GM21381 (cell line): ENCODE data around the gene PEX14.
"Not testable (repeated sequence)": the region's sequence is repeated elsewhere in the genome, so short reads cannot be mapped to it uniquely, and the experiment has no call there.

Source experiments
- ATAC-seq: cut with Tn5 transposase; IDR thresholded peaks from one replicate; pipeline ENCODE4 v1.9.1; 2021; ENCODE audit warnings: mild to moderate bottlenecking, moderate library complexity; ENCODE audit not compliant: unreplicated experiment

Gene PEX14

DNA sequence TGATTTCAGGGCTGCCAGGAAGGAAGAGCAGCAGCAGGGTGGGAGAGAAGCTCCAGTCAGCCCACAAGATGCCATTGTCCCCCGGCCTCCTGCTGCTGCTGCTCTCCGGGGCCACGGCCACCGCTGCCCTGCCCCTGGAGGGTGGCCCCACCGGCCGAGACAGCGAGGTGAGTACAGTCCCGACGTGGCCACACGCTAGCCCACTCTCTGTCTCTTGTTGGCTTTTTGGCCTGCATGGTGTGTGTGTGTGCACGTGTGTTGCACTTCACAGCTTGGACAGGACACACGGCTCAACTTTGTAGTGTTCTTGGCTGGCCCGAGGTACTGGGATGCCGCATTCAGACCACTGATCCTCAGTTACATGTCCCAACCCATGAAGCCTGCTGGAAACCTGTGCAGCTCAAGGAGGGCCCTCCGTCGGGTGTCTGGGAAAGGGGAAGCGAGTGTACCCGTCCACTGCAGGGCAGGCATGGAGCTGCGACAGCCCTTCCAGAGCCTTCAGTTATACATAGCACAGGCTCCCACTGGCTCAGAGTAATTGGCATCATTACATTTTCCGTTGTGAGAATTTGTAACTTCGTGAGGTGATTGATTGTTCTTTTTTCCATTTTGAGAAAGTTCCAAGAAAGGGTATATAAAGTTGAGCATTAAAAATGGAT lies 24.5 kb upstream of the PEX14 start:
- no peak for ATAC-seq

DNA sequence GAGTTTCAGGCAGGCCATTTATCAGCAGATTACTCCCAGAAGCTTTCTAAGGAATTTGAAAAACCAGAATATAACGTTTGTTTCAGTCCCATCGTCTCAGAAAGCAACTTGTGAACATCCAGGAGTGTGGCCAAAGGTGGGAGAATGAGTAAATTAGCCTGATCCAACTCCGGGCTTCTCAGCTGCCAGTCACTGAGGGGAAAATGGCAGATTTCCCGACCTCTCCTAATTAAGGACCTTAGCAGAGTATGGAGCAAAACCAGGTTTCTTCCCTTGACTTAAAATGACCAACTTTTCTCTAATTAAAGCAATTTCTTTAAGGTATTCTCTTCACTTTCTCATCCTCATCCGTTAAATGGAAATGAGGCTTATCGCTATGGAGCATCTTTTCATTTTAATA lies 23.9 kb upstream of the PEX14 start:
- no peak for ATAC-seq

DNA sequence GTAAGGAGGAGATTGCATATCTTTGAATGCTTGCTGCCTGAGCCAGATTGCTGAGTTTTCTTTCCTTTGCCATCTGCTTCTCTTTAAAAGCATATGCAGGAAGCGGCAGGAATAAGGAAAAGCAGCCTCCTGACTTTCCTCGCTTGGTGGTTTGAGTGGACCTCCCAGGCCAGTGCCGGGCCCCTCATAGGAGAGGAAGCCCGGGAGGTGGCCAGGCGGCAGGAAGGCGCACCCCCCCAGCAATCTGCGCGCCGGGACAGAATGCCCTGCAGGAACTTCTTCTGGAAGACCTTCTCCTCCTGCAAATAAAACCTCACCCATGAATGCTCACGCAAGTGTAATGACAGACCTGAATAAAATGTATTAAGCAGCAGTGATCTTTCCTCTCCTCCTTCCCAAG lies 23.5 kb upstream of the PEX14 start:
- ATAC-seq = no peak

DNA sequence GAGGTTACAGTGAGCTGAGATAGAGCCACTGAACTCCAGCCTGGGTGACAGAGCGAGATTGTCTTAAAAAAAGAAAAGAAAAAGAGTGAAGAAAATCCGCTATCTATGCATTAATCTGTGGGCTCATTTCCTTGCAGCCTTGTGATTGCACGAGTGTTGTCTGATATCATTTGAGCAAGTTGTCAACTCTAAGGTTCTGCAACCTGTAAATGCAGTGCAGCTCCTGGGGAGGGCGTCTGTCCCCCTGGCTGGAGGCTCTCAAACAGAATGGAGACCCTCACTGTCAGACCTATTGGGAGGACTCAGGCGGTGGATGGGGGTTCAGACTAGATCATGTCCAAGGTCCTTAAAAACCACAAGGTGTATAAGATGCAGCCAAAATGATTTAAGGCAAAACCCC lies 18.7 kb upstream of the PEX14 start:
- ATAC-seq = no peak

- ATAC-seq = no peak
Observed at GRCh38 chr1:10456661-10457060, 18.1 kb upstream of the PEX14 start.

DNA sequence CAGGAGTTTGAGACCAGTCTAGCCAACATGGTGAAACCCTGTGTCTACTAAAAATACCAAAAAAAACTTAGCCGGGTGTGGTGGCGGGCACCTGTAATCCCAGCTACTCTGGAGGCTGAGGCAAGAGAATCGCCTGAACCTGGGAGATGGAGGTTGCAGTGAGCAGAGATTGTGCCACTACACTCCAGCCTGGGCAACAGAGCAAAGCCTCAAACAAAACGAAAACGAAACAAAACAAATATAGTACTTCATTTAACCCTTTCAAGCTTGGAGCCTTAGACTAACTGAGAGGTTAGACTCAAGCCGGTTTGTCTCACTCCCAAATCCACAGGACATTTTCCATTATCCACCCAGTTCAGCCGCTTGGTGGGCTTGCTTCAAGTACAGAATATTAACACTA lies 17.3 kb upstream of the PEX14 start:
- not testable (repeated sequence) for ATAC-seq

- no peak for ATAC-seq
Observed at GRCh38 chr1:10457875-10458274, 16.9 kb upstream of the PEX14 start.

- ATAC-seq = no peak
Observed at GRCh38 chr1:10459184-10459583, 15.6 kb upstream of the PEX14 start.

DNA sequence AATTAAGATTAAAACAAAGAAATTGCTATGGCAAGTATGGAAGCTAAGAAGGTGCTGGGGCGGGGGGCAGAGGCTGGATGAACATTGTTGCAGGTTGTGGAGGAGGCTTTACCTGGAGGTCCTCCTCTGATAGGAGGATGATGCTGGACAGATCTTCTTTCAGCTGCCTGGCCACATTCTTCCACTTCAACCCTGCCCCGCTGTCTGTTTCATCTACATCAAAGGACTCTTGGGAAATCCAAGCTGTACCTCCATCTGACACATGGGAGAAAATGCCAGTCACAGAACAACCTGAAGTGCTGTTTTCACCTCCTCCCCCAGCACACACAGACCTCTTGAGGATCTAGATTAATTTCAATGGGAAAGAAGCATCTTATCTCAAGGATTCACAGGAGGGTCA lies 7.7 kb upstream of the PEX14 start:
- ATAC-seq = no peak

DNA sequence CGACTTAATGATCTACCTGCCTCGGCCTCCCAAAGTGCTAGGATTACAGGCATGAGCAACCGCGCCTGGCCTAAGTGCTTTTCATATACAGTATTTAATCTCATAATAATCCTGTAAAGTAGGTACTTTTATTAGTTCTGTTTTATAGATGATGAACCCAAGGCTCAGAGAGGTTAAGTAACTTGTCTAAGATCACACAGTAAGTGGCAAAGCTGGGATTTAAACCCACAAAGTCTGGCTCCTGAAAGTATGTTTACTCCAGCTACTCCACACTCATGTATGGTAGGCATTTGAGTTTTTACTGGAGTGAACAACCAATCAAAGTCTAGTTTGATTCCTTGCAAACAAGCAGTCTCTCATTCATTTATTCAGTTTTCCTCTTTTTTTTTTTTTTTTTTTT lies 4.7 kb upstream of the PEX14 start:
- ATAC-seq = no peak

GRCh38 chr1:10471411-10472219 lies 3.1 kb upstream of the PEX14 start:
- ATAC-seq = no peak

DNA sequence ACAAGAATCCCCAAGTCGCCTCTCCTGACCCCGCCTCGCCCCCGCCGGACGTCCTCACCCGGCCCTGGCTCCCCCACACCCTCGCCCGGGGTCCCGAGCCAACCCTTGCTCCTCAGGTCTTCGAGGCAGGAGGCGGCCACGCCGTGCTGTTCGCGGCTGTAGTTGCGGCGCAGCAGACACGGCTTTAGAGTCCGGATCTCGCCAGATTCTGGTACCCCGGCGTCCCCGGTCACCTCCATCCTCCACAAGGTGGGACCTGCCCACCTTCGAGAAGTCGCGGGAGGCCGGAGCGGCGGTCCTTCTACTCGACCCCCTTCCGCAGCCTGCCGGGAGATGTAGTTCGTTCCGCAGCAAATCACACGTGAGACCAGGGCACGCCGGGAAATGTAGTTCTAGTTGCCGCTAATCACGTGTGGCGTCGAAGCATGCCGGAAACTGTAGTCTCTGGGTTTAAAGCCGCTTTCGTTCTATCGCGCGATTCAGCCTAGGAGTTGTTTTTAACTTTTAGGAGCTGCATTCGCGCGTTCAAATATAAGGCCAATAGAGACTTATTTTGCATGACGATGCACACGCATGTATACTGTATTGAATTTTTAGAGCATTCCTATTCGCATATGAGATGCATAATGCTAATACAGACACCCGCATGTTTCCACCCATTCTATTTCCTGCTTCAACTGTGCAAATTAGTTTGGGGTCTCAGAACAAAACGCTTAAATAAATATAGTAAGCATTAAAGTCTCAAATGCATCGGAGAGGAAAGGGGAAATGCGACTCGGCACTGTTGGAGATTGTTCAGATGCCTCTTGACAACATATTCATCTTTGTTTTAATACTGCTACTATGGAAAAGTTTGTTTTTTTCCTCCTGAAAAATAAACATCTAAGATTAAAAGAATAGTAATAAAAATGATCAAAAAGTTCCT lies 2.3 kb upstream of the PEX14 start, which contains the start of gene DFFA:
DFFA (minus strand) TSS at position 310 of the 925 bp plus-strand sequence; CDS start at position 239, 71 bp downstream.
- peak; percentile 73 for ATAC-seq

DNA sequence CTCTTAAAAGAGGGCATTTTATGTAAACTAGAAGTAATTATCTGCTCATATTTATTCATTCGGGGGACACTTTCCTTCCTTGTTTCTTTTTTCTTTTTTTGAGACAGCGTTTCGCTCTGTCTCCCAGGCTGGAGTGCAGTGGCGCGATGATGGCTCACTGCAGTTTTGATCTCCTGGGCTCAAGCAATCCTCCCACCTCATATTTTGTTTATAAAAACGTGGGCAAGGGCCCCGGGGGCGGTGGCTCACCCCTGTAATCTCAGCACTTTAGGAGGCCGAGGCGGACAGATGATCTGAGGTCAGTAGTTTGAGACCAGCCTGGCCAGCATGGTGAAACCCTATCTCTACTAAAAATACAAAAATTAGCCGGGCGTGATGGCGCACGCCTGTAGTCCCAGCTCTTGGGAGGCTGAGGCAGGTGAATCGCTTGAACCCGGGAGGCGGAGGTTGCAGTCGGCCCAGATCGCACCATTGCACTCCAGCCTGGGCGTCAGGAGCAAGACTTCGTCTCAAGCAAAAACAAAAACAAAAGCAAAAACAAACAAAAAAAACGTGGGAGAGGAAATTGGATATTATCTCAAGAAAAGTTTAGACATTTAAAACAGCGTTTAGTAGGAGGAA lies 1.5 kb upstream of the PEX14 start:
- ATAC-seq = no peak

DNA sequence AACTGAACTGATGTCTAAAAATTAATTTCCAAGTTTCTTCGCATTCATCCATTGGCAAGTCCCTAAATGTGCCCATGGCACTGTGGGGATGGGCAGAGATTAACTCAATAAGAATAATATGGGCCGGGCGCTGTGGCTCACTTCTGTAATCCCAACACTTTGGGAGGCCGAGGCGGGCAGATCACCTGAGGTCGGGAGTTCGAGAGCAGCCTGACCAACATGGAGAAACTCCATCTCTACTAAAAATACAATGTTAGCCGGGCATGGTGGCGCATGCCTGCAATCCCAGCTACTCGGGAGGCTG lies 489 bp upstream of the PEX14 start:
- ATAC-seq = not testable (repeated sequence)

DNA sequence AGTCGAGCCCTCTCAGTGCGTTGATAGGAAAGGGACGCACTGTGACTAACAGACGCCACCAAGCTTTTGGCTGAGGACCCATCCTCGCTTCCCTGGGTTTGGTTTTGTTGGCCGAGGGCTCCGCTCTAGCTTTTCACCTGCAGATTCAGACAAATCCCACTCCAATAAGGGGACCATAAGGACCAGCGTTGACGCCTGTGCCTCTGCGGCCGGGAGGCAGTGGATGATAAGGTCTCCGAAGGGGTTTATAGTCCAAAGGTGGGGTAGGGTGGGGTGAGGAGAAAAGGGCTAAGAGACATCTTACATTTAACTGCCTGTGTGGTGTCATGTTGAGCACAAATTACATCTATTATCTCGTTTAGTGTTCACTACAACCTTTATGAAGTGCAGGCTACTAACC lies 760 bp downstream of the PEX14 start:
- ATAC-seq = no peak

DNA sequence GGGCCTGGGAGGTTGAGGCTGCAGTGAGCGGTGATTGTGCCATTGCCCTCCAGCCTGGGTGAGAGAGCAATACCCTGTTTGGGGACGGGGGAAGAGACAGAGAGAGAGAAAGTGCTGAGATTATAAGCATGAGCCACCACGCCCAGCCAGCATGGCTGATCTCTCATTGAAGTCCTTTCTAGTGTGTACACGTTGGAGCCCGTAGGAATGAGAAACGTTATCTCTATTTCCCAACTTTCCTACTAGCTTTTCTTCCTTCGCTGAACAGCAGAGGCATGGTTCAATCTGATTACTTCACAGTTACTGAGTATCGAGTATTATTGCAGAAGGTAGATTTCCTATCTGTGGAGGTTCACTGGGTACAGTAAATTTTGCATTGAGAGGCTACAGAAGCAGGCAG lies 4.5 kb downstream of the PEX14 start:
- no peak for ATAC-seq

DNA sequence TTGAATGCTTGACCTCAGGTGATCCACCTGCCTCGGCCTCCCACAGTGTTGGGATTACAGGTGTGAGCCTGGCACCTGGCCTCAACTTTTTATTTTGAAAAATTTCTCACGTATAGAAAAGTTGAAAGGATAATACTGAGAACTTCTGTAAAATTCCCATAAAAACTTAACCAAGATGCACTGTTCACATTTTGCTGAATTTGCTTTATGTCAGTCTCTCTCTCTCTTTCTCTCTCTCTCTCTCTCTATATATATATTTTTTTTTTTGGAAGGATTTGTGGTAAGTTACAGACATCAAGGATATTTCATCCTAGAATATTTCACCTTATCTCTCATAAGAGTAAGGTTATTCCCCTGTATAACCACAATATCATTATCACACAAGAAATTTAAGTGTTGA lies 5.9 kb downstream of the PEX14 start:
- ATAC-seq = no peak

DNA sequence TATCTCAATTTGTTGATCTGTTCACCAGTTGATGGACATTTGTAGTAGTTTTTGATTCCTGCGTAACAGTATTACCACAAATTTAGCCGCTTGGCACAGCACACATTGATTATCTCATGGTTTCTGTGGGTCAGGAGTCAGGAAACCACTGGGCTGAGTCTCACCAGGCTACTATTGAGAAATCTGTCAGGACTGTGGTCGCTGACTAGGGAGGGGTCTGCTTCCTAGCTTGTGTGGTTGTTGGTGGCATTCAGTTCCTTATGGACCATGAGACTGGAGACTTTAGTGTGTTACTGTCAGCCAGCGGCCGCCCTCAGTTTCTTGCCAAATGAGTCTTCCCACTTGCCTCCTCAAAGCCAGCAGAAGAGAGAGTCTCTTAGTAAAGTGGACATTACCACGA lies 9.8 kb downstream of the PEX14 start:
- ATAC-seq = no peak

DNA sequence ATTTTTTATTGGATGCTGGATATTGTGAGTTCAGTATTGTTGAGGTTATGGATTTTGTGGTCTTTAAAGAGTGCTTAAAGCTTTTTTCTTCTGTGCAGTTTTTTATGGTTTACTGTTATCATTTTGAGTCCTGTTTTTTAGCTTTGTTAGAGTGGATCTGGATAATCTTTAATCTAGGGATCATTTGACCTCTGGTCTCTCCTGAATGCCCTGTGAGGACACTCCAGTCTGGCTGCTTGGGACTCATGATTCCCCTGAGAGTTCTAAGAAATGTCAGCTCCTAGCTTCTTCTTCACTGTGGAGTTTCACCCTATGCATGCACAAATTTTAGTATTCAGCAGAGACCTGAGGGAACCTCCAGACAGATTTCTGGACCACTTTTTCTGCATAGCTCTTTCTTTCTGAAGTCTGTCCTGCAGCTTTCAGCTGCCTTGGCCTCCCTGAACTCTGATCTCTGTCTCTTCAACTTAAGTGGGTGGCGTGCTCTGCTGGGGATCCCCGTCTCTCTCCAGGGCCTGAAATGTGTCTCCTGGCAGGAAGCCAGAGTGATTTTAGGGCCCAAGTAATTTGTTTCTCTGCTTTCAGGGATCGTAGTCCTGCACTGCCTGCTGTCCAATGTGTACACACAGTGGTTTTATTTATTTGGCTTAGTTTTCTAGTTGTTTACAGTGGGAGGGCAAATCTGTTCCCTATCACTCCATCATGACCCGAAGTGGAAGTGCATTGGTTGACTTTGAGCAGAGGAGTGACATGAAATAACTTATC lies 14.7 kb downstream of the PEX14 start:
- ATAC-seq = no peak

DNA sequence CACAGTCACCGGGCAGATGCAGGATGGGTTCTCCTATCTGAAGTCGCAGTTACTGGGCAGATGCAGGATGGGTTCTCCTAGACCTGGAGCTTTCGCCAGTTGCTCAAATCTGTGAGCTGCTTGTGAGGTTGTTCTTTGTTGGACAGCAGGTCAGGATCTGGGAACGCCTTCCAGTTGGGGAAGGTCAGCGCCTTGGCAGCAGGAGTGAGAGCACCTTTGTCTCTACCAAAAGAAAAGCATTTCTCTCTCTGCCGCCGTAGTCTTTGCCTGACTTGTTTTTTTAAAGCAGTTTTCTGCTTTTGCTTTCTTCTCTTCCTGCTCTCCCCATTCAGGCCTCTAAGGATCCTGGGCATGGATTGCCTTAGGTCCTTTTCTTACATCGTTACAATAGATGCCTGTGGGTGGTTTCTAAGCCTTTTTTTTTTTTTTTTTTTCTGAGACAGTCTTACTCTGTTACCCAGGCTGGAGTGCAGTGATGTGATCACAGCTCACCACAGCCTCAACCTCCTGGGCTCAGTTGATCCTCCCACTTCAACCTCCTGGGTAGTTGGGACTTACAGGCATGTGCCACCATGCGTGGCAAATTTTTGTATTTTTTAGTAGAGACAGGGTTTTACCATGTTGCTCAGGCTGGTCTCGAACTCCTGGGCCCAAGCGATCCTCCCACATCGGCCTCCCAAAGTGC lies 15.7 kb downstream of the PEX14 start:
- ATAC-seq = no peak
